Activated naive CD8-positive, alpha-beta T cell (primary cell): ENCODE measurements around the gene NUMA1.
A peak's percentile ranks its signal among the peaks of the same experiment; 100 is the strongest.

Experiments used
- H3K27ac Mint-ChIP-seq: one replicate; pipeline ENCODE4 v1.8.0; 2021; ENCODE audit warnings: mixed read lengths
- H3K27me3 Mint-ChIP-seq: one replicate; pipeline ENCODE4 v1.8.0; 2021; ENCODE audit warnings: mixed read lengths
- H3K36me3 Mint-ChIP-seq: one replicate; pipeline ENCODE4 v1.8.0; 2021; ENCODE audit warnings: mixed read lengths
- H3K4me1 Mint-ChIP-seq: one replicate; pipeline ENCODE4 v1.8.0; 2021; ENCODE audit warnings: low read depth, mixed read lengths
- H3K4me3 Mint-ChIP-seq: one replicate; pipeline ENCODE4 v1.8.0; 2021; ENCODE audit warnings: mild to moderate bottlenecking, mixed read lengths
- H3K9me3 Mint-ChIP-seq: one replicate; pipeline ENCODE4 v1.8.0; 2021; ENCODE audit warnings: low read depth, mixed read lengths

The NUMA1 gene

GRCh38 chr11:72007587-72007986, 72.8 kb downstream of the NUMA1 start:
- H3K36me3 Mint-ChIP-seq = peaks cover 2% of the 10 kb centered on the region
- no peaks in the 10 kb centered on the region for H3K9me3 Mint-ChIP-seq

DNA sequence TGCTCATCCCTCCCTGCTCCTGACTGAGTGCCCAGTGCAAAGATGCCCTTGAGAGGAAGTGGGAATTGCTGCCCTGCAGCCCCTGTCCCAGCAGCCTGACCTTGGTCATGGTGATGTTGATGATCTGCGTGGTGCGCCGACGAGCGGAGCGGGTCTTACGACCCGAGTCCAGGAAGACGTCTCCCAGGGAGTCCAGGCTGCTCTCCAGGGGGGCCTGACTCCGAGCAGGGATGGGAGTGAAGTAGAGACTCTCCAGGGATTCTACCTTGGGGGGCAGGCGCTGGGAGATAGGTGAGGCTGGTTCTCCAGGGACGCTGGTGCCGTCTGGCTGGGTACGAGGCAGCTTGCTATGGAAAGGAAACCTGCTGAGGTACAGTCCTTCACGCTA, 73.3 kb downstream of the NUMA1 start:
- peaks cover 2% of the 10 kb centered on the region for H3K36me3 Mint-ChIP-seq
- H3K27ac Mint-ChIP-seq = peak overlapping the region; percentile 58
- H3K9me3 Mint-ChIP-seq = no peaks in the 10 kb centered on the region
- H3K4me1 Mint-ChIP-seq = peaks cover 2% of the 10 kb centered on the region
- H3K4me3 Mint-ChIP-seq = no peak overlapping the region
- no peaks in the 10 kb centered on the region for H3K27me3 Mint-ChIP-seq

More at GRCh38 chr11:72007587-72007986, 72.8 kb downstream of the NUMA1 start:
- peak overlapping the region; percentile 28 for H3K27ac Mint-ChIP-seq
- no peaks in the 10 kb centered on the region for H3K4me1 Mint-ChIP-seq
- H3K27me3 Mint-ChIP-seq = no peaks in the 10 kb centered on the region
- H3K4me3 Mint-ChIP-seq = no peak overlapping the region

GRCh38 chr11:72006309-72007088, 73.8 kb downstream of the NUMA1 start:
- Mint-ChIP-seq H3K27me3 (no peaks in the 10 kb centered on the region), H3K9me3 (no peaks in the 10 kb centered on the region), H3K4me3 (no peak overlapping the region), H3K27ac (peak overlapping the region; percentile 58), H3K4me1 (peaks cover 5% of the 10 kb centered on the region), H3K36me3 (peaks cover 2% of the 10 kb centered on the region)

- Mint-ChIP-seq H3K4me3 (no peak overlapping the region), H3K36me3 (peaks cover 2% of the 10 kb centered on the region)
Observed at GRCh38 chr11:72005347-72006260, 74.7 kb downstream of the NUMA1 start.

DNA sequence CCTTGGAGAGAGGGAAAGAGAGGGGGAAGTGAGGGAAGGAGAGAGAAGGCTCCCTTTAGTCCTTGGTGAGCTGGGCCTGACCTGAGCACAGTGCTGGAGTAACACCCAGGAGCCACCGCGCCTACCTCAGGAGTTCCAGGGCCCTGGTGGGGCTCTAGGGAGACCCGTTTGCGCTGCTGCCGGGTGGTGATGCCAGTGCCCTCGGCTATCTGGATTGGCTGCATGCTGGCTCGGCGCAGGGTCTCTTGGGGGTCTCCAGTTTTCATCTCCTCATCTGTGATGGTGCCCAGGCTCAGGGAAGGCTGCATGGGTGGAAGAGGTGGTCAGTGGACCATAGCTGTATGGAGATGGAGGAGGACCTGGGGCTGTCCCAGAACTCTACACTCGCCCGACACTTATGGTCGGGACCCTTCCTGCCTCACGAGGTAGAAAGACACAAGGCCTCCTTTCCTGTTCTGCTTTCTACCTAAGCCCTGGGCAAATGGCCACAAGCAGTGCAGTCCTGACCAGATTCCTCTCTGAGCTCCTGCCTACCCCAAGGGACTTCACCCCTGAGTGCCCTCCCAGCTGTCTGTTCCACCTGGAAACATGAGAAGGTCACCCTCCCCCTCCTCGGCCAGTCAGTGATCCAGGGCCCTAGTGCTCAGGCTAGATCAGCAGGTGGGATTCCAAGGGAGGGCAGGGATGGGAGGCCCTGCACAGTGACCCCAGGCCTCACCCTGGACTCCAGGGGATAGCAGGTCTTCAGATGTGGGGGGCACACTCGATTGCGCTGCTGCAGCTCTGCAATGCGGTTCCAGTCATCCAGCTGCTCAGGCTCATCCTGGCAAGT, 75.6 kb downstream of the NUMA1 start:
- Mint-ChIP-seq H3K9me3 (no peaks in the 10 kb centered on the region), H3K4me1 (peaks cover 15% of the 10 kb centered on the region), H3K27me3 (no peaks in the 10 kb centered on the region), H3K27ac (peak overlapping the region; percentile 28), H3K36me3 (peaks cover 2% of the 10 kb centered on the region), H3K4me3 (no peak overlapping the region)

More at GRCh38 chr11:72005347-72006260, 74.7 kb downstream of the NUMA1 start:
- Mint-ChIP-seq H3K27me3 (no peaks in the 10 kb centered on the region), H3K27ac (peak overlapping the region; percentile 46), H3K4me1 (peaks cover 7% of the 10 kb centered on the region), H3K9me3 (no peaks in the 10 kb centered on the region)

DNA sequence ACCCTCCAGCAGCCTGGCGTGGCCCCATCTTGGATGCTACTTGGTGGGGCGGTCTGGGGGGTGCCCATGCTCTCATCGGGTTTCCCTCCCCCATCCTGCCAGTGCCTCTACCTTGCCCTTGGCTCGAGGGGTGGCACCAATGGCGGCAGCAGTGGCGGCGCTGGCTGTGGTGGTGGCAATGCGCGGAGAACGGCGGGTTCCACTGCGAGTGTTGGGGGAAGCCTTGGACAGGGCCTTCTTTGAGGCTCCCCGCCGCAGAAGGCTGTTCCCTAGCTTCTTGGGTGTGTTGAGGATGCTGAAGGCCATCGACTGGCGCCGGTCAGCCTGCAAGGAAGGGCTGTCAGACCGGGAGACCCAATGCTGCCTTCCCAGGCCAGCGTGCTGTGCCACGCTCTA, 76.6 kb downstream of the NUMA1 start:
- peaks cover 5% of the 10 kb centered on the region for H3K36me3 Mint-ChIP-seq
- no peaks in the 10 kb centered on the region for H3K27me3 Mint-ChIP-seq
- H3K4me1 Mint-ChIP-seq = peaks cover 25% of the 10 kb centered on the region
- H3K9me3 Mint-ChIP-seq = no peaks in the 10 kb centered on the region
- H3K4me3 Mint-ChIP-seq = no peak overlapping the region
- peak overlapping the region; percentile 22 for H3K27ac Mint-ChIP-seq

GRCh38 chr11:72002841-72003775, 77.2 kb downstream of the NUMA1 start:
- Mint-ChIP-seq H3K27ac (peak overlapping the region; percentile 77), H3K9me3 (no peaks in the 10 kb centered on the region), H3K4me3 (no peak overlapping the region), H3K36me3 (peaks cover 2% of the 10 kb centered on the region), H3K27me3 (no peaks in the 10 kb centered on the region), H3K4me1 (peaks cover 31% of the 10 kb centered on the region)

GRCh38 chr11:72001834-72002591, 78.3 kb downstream of the NUMA1 start:
- Mint-ChIP-seq H3K36me3 (peaks cover 2% of the 10 kb centered on the region), H3K4me1 (peaks cover 33% of the 10 kb centered on the region), H3K9me3 (no peaks in the 10 kb centered on the region), H3K27me3 (no peaks in the 10 kb centered on the region), H3K4me3 (peak overlapping the region; percentile 54), H3K27ac (peak overlapping the region; percentile 77)

DNA sequence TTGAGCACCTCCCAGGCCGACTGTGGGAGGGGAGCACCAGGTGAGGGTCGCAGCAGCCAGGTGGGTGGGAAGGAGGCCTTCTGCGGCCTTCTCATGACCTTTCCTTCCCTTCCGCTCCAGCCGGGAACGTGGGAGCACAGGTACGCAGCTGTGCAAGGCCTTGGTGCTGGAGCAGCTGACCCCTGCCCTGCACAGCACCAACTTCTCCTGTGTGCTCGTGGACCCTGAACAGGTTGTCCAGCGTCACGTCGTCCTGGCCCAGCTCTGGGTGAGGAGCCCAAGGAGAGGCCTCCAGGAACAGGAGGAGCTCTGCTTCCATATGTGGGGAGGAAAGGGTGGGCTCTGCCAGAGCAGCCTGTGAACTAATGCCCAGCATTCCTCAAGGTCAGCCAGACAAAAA, 79.1 kb downstream of the NUMA1 start:
- H3K4me3 Mint-ChIP-seq = no peak overlapping the region
- H3K9me3 Mint-ChIP-seq = no peaks in the 10 kb centered on the region
- H3K36me3 Mint-ChIP-seq = peaks cover 2% of the 10 kb centered on the region
- no peaks in the 10 kb centered on the region for H3K27me3 Mint-ChIP-seq
- H3K4me1 Mint-ChIP-seq = peaks cover 33% of the 10 kb centered on the region
- H3K27ac Mint-ChIP-seq = no peak overlapping the region

DNA sequence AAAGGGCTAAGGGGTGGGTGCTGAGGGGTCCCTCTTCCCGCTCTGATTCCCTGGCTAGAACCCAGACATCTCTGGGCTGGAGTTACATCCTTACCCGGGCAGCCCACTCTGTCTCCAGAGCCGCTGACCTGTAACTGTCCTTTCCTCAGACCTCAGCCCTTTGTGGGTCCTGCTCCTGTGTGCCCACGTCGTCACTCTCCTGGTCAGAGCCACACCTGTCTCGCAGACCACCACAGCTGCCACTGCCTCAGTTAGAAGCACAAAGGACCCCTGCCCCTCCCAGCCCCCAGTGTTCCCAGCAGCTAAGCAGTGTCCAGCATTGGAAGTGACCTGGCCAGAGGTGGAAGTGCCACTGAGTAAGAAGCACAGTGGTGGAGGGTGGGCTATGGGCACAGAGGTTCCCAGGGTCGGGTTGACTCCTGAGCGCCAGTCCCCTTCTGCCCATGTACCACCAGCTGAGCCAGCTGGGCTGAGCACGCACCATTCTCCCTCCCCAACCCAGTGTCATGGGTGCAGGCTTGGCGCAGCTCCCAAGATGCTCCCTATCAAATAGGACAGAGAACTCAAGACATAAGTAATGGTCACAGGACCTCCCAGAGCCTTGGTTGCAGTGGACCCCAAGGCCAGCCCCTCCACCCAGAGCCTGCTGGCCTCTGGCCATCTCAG, 80.0 kb downstream of the NUMA1 start:
- Mint-ChIP-seq H3K4me1 (peaks cover 33% of the 10 kb centered on the region), H3K4me3 (no peak overlapping the region), H3K27me3 (no peaks in the 10 kb centered on the region), H3K36me3 (peaks cover 2% of the 10 kb centered on the region), H3K27ac (no peak overlapping the region), H3K9me3 (no peaks in the 10 kb centered on the region)

DNA sequence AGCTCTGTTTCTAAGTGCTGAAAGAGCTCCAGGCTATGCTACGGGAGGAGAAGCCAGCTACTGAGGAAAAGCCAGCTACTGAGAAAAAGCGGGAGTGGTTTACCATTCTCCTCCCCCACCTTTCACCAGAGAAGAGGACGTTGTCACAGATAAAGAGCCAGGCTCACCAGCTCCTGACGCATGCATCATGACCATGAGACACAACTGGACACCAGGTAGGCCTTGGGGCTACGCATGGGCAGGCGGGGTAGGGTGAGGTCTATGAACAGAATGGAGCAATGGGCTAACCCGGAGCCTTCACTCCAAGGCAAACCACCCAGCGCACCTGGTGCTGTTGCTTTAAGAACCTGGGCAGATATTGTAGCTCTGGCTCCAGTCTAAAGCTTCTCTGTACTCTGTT, 80.5 kb downstream of the NUMA1 start:
- Mint-ChIP-seq H3K9me3 (no peaks in the 10 kb centered on the region), H3K27ac (peak overlapping the region; percentile 97), H3K4me1 (peaks cover 33% of the 10 kb centered on the region), H3K27me3 (no peaks in the 10 kb centered on the region), H3K4me3 (peak overlapping the region; percentile 89), H3K36me3 (peaks cover 2% of the 10 kb centered on the region)

- H3K27ac Mint-ChIP-seq = peak overlapping the region; percentile 97
- H3K27me3 Mint-ChIP-seq = no peaks in the 10 kb centered on the region
- peaks cover 4% of the 10 kb centered on the region for H3K36me3 Mint-ChIP-seq
- peak overlapping the region; percentile 89 for H3K4me3 Mint-ChIP-seq
- peaks cover 33% of the 10 kb centered on the region for H3K4me1 Mint-ChIP-seq
- H3K9me3 Mint-ChIP-seq = no peaks in the 10 kb centered on the region
Observed at GRCh38 chr11:71999362-71999761, 81.0 kb downstream of the NUMA1 start.
